Prostate gland (tissue), 2 donors: ENCODE measurements around the gene URI1. TPM values are rescaled to one million over a fixed set of nuclear protein-coding genes. Genes with fewer than 3 reads are reported as not detected.

Experiments used
- DNase-seq: peaks from one replicate; pipeline ENCODE4 v3.0.0-alpha.2; 2019; ENCODE audit warnings: low spot score
- H3K27ac ChIP-seq, 2 donors: fragments of 200-600 bp; sonication (generic); 2 replicates each; pipeline ENCODE4 v1.5.1; 2017 to 2019
- H3K27me3 ChIP-seq: fragments of 200-600 bp; sonication (generic); replicated peaks from 2 replicates; pipeline ENCODE4 v1.5.1; 2019; ENCODE audit not compliant: insufficient read depth
- H3K36me3 ChIP-seq, 2 donors: fragments of 200-600 bp; sonication (generic); 1 replicate in 1 of 2; 2 replicates in 1 of 2; pipeline versions ENCODE4 v1.5.1 to v1.8.1; 2017 to 2019
- H3K4me1 ChIP-seq: fragments of 200-600 bp; sonication (generic); replicated peaks from 2 replicates; pipeline ENCODE4 v1.5.1; 2019
- H3K4me3 ChIP-seq, 2 donors: fragments of 200-600 bp; sonication (generic); 2 replicates each; pipeline ENCODE4 v1.5.1; 2017 to 2019
- H3K9me3 ChIP-seq: fragments of 200-600 bp; sonication (generic); 2 replicates; pipeline ENCODE4 v1.5.1; 2017
- POLR2A ChIP-seq: fragments of 450-650 bp; IDR thresholded peaks from one replicate; pipeline ENCODE4 v1.6.1; 2016; ENCODE audit warnings: antibody characterized with exemption, mild to moderate bottlenecking
- POLR2AphosphoS5 ChIP-seq: sonication (generic); formaldehyde crosslinking; IDR thresholded peaks from one replicate; pipeline ENCODE4 v1.6.1; 2017; ENCODE audit warnings: antibody characterized with exemption
- WGBS: methylation state at CpG from one replicate; pipeline ENCODE4 v1.1.5; 2018; 5-methylcytosine and 5-hydroxymethylcytosine counted together
- intact Hi-C: fragments of 100-400 bp; cut with DNase I; formaldehyde crosslinking; loops from one replicate; pipeline ENCODE4 v1.14.2; 2022
- total RNA-seq, 2 donors: library from RNA; depleted of rRNA; stranded (reverse); fragments of >200 nt; gene quantifications; one replicate each; pipeline ENCODE4 v1.1.0, GENCODE V29; 2016
- TF ChIP-seq, protein P1 (sequence below), 4 experiments: fragments of 200-600 bp in 2 of 4; fragments of 450-650 bp in 2 of 4; sonication (generic) in 2 of 4; IDR thresholded peaks; 1 replicate in 3 of 4; 2 replicates in 1 of 4; pipeline ENCODE4 v1.5.1; 2016 to 2019; ENCODE audit warnings: antibody characterized with exemption in 4 of 4, mild to moderate bottlenecking in 2 of 4, moderate library complexity in 2 of 4

Gene URI1
- total RNA-seq, 2 donors from 2014 or later: 48.2 to 71.0 TPM

DNA sequence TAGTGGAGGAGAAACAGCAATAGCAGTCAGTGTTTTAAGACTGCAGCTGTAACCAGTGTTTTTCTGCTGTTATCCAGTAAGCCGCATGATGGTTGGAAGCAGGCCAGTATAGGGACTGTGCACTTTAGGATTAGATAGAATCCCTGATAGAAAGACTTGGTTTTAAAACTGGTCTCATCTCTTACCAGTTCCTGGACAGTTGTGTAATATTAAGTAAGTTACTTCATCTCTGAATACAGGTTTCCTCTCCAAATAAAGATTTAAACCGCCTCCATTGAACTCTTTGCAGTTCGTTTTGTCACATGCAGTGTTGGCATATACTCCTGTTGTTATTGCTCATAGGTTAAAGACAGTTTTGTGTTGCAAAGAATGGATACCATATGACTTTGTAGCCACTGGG, 25.6 kb downstream of the URI1 start:
- H3K4me3 ChIP-seq: no peak overlapping the region
- no peak overlapping the region for H3K27ac ChIP-seq
- DNase-seq: no peak
- H3K27me3 ChIP-seq: no peaks in the 10 kb centered on the region
- no peaks in the 10 kb centered on the region for H3K9me3 ChIP-seq
- no peak for TF ChIP-seq POLR2A
- TF ChIP-seq, protein P1, sequence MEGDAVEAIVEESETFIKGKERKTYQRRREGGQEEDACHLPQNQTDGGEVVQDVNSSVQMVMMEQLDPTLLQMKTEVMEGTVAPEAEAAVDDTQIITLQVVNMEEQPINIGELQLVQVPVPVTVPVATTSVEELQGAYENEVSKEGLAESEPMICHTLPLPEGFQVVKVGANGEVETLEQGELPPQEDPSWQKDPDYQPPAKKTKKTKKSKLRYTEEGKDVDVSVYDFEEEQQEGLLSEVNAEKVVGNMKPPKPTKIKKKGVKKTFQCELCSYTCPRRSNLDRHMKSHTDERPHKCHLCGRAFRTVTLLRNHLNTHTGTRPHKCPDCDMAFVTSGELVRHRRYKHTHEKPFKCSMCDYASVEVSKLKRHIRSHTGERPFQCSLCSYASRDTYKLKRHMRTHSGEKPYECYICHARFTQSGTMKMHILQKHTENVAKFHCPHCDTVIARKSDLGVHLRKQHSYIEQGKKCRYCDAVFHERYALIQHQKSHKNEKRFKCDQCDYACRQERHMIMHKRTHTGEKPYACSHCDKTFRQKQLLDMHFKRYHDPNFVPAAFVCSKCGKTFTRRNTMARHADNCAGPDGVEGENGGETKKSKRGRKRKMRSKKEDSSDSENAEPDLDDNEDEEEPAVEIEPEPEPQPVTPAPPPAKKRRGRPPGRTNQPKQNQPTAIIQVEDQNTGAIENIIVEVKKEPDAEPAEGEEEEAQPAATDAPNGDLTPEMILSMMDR (IDR thresholded peaks at IDR 0.05): no peak
- H3K36me3 ChIP-seq: no peaks in the 10 kb centered on the region
- intact Hi-C loops: no loop called here
- 35% methylated on average over 3 of the region's 3 CpGs for WGBS
- peaks cover 10% of the 10 kb centered on the region for H3K4me1 ChIP-seq

DNA sequence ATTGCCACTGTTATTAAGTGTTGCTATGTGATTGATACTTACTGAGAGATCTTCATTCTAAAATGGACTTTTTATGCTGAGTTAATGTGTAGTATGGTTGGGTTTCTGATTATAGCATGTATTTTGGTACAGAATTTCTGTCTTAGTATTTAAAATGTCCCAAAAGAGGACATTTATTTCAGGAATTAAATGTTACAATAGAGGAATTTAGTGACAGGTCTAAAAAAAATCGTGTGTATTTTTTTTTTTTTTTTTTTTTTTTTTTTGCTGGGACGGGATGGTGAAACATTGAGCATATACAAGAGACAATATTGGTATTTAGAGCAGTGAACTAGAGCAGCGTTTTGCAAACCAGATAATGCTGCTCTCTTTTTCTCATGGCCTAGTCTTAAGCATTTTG, 27.9 kb downstream of the URI1 start:
- no peaks in the 10 kb centered on the region for H3K27me3 ChIP-seq
- intact Hi-C loops: no loop called here
- no peaks in the 10 kb centered on the region for H3K9me3 ChIP-seq
- no peak overlapping the region for H3K4me3 ChIP-seq
- DNase-seq: no peak
- H3K4me1 ChIP-seq: peaks cover 10% of the 10 kb centered on the region
- no peak overlapping the region for H3K27ac ChIP-seq
- H3K36me3 ChIP-seq: no peaks in the 10 kb centered on the region
- TF ChIP-seq, protein P1 (IDR thresholded peaks at IDR 0.05): no peak
- no peak for TF ChIP-seq POLR2AphosphoS5
- no peak for TF ChIP-seq POLR2A
- 52% methylated on average over 3 of the region's 3 CpGs for WGBS

DNA sequence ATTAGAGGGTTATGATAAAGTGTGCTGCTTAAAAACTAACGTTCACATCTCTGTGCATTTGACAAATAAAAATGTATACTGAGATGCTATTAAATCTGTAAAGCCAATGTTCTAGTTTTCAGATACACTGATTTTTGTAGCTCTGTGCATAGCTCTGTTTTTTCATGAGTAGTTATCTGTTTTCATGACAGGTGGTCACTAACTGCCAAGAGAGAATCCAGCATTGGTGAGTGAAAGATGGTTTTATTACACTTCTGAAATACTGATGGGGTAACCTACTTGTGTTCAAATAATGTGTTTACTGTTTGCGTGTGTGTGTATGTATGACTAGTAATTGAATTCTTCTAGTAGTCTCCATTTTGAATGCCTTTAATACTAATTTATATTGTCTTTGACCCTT, 29.0 kb downstream of the URI1 start:
- TF ChIP-seq, protein P1 (IDR thresholded peaks at IDR 0.05): no peak
- TF ChIP-seq POLR2AphosphoS5: no peak
- no peak for DNase-seq
- Histone ChIP-seq H3K9me3 (no peaks in the 10 kb centered on the region), H3K27ac (no peak overlapping the region), H3K4me1 (peaks cover 7% of the 10 kb centered on the region), H3K4me3 (no peak overlapping the region), H3K27me3 (no peaks in the 10 kb centered on the region), H3K36me3 (no peaks in the 10 kb centered on the region)
- intact Hi-C loops: no loop called here
- WGBS: 65% methylated on average over 2 of the region's 2 CpGs

DNA sequence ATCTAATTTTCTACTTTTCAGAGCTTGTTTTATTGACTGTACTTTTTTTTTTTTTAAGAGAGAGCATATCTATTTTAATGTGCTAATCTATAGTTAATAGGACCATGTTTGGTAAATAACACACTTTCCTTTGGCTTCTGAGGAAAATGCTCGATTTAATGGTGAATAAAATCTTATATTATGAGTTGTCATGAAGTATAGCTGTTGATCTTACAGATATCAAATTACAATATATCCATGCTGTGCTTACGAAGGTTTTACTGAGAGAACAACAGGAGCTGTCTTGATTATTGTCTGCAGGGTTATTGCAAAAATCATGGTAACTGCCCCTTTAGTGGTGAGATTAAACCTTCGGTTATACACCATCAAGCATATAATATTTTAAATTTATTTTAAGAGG, 29.6 kb downstream of the URI1 start:
- Histone ChIP-seq H3K4me3 (no peak overlapping the region), H3K36me3 (no peaks in the 10 kb centered on the region), H3K4me1 (peaks cover 7% of the 10 kb centered on the region), H3K27me3 (no peaks in the 10 kb centered on the region), H3K9me3 (no peaks in the 10 kb centered on the region), H3K27ac (no peak overlapping the region)
- TF ChIP-seq, protein P1 (IDR thresholded peaks at IDR 0.05): no peak
- no peak for TF ChIP-seq POLR2A
- no peak for TF ChIP-seq POLR2AphosphoS5
- WGBS: 62% methylated on average over 3 of the region's 3 CpGs
- intact Hi-C loops: no loop called here
- DNase-seq: no peak

DNA sequence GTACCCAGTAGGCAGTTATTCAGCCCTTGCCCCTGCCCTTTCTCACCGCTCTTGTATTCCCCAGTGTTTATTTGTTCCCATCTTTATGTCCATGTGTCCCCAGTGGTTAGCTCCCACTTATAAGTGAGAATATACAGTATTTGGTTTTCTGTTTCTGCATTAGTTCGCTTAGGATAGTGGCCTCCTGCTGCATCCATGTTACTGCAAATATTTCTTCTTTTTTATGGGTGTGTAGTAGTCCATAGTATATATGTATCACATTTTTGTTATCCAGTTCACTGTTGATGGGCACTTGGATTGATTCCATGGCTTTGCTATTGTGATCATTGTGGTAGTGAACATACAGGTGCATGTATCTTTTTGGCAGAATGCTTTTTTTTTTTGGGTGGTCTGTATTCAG, 32.7 kb downstream of the URI1 start:
- Histone ChIP-seq H3K27me3 (no peaks in the 10 kb centered on the region), H3K4me3 (no peak overlapping the region), H3K9me3 (no peaks in the 10 kb centered on the region), H3K27ac (no peak overlapping the region), H3K36me3 (no peaks in the 10 kb centered on the region), H3K4me1 (peaks cover 4% of the 10 kb centered on the region)
- no peak for DNase-seq
- TF ChIP-seq POLR2A: no peak
- TF ChIP-seq, protein P1 (IDR thresholded peaks at IDR 0.05): no peak
- no peak for TF ChIP-seq POLR2AphosphoS5
- 98% methylated on average over 2 of the region's 2 CpGs for WGBS
- intact Hi-C loops: no loop called here
